CD14-positive monocyte (primary cell): ENCODE data around the gene SNX9. TPM values are rescaled to one million over a fixed set of nuclear protein-coding genes. Genes with fewer than 3 reads are reported as not detected.

ENCODE experiments used
- DNase-seq, 3 donors: peaks; one replicate each; pipeline ENCODE4 v3.0.0-alpha.2; 2011 to 2022
- H2AFZ ChIP-seq: 2 replicates; pipeline ENCODE4 v1.6.0; 2012; ENCODE audit warnings: mild to moderate bottlenecking, low read depth, low read length, inconsistent platforms; ENCODE audit not compliant: insufficient read depth, poor library complexity, severe bottlenecking
- H3K27ac ChIP-seq, 2 donors: 1 replicate in 1 of 2; 2 replicates in 1 of 2; pipeline ENCODE4 v1.5.1; 2012 to 2013; ENCODE audit warnings: low read length in 2 of 2, control low read depth in 1 of 2, inconsistent platforms in 1 of 2, low read depth in 1 of 2, mild to moderate bottlenecking in 1 of 2
- H3K27me3 ChIP-seq, 2 donors: one replicate each; pipeline versions ENCODE4 v1.6.0 to v1.6.1; 2011 to 2013; ENCODE audit warnings: low read length in 2 of 2; ENCODE audit not compliant: control insufficient read depth in 2 of 2, insufficient read depth in 2 of 2
- H3K36me3 ChIP-seq, 2 donors: replicated peaks in 1 of 2; 1 replicate in 1 of 2; 2 replicates in 1 of 2; pipeline versions ENCODE4 v1.5.1 to v1.6.1; 2012 to 2013; ENCODE audit warnings: low read length in 2 of 2, control low read depth in 1 of 2, inconsistent platforms in 1 of 2, mild to moderate bottlenecking in 1 of 2; ENCODE audit not compliant: insufficient read depth in 2 of 2, control insufficient read depth in 1 of 2
- H3K4me1 ChIP-seq, 2 donors: 1 replicate in 1 of 2; 2 replicates in 1 of 2; pipeline versions ENCODE4 v1.5.1 to v1.6.1; 2012 to 2013; ENCODE audit warnings: low read length in 2 of 2, control low read depth in 1 of 2, inconsistent platforms in 1 of 2, mild to moderate bottlenecking in 1 of 2, moderate library complexity in 1 of 2; ENCODE audit not compliant: insufficient read depth in 2 of 2, control insufficient read depth in 1 of 2
- H3K4me2 ChIP-seq: replicated peaks from 2 replicates; pipeline ENCODE3; 2012; ENCODE audit warnings: low read length, moderate library complexity, mild to moderate bottlenecking; ENCODE audit not compliant: poor library complexity, severe bottlenecking; ENCODE audit errors: extremely low read depth
- H3K4me3 ChIP-seq, 3 experiments: fragments of 200-600 bp in 1 of 3; sonication (generic) in 1 of 3; replicated peaks in 1 of 3; 1 replicate in 2 of 3; 2 replicates in 1 of 3; pipeline ENCODE4 v1.5.1; 2011 to 2013; ENCODE audit warnings: low read length in 3 of 3, mild to moderate bottlenecking in 3 of 3, control low read depth in 2 of 3, low read depth in 2 of 3, inconsistent platforms in 1 of 3, moderate library complexity in 1 of 3
- H3K79me2 ChIP-seq: 2 replicates; pipeline ENCODE4 v1.6.0; 2012; ENCODE audit warnings: mild to moderate bottlenecking, control low read depth, inconsistent platforms, low read length, moderate library complexity; ENCODE audit not compliant: insufficient read depth
- H3K9ac ChIP-seq: 2 replicates; pipeline ENCODE4 v1.6.0; 2017; ENCODE audit warnings: low read length, mild to moderate bottlenecking; ENCODE audit not compliant: insufficient read depth, poor library complexity, severe bottlenecking
- H3K9me3 ChIP-seq, 2 donors: replicated peaks in 1 of 2; 1 replicate in 1 of 2; 2 replicates in 1 of 2; pipeline versions ENCODE4 v1.5.1 to v1.6.1; 2012 to 2013; ENCODE audit warnings: low read length in 2 of 2, control low read depth in 1 of 2; ENCODE audit not compliant: control insufficient read depth in 1 of 2, insufficient read depth in 1 of 2
- H4K20me1 ChIP-seq: 2 replicates; pipeline ENCODE4 v1.6.0; 2012; ENCODE audit warnings: mild to moderate bottlenecking, low read length, control low read depth, moderate library complexity; ENCODE audit not compliant: insufficient read depth
- H3K27ac Mint-ChIP-seq, 7 donors: one replicate each; pipeline ENCODE4 v1.8.0; 2020; ENCODE audit warnings: mild to moderate bottlenecking in 7 of 7, mixed read lengths in 7 of 7, moderate library complexity in 6 of 7, inconsistent platforms in 2 of 7
- H3K27me3 Mint-ChIP-seq, 3 donors: one replicate each; pipeline ENCODE4 v1.8.0; 2021 to 2022; ENCODE audit warnings: low read depth in 3 of 3, mild to moderate bottlenecking in 3 of 3, mixed read lengths in 3 of 3, moderate library complexity in 3 of 3, inconsistent platforms in 1 of 3
- H3K36me3 Mint-ChIP-seq, 2 donors: one replicate each; pipeline ENCODE4 v1.8.0; 2020; ENCODE audit warnings: mixed read lengths in 2 of 2, inconsistent platforms in 1 of 2, mild to moderate bottlenecking in 1 of 2
- H3K4me1 Mint-ChIP-seq: one replicate; pipeline ENCODE4 v1.8.0; 2020; ENCODE audit warnings: mild to moderate bottlenecking, mixed read lengths
- H3K4me3 Mint-ChIP-seq, 2 donors: one replicate each; pipeline ENCODE4 v1.8.0; 2020; ENCODE audit warnings: mild to moderate bottlenecking in 2 of 2, mixed read lengths in 2 of 2, moderate library complexity in 1 of 2
- H3K9me3 Mint-ChIP-seq, 7 donors: one replicate each; pipeline ENCODE4 v1.8.0; 2020 to 2022; ENCODE audit warnings: mixed read lengths in 7 of 7, mild to moderate bottlenecking in 6 of 7, moderate library complexity in 6 of 7, inconsistent platforms in 2 of 7
- CTCF ChIP-seq: fragments of 200-600 bp; IDR thresholded peaks from one replicate; pipeline ENCODE4 v1.8.0; 2022; ENCODE audit warnings: antibody characterized with exemption, mild to moderate bottlenecking
- WGBS: methylation state at CpG from one replicate; pipeline ENCODE4 v1.1.5; 2013; ENCODE audit warnings: missing lambda C conversion rate; ENCODE audit not compliant: insufficient coverage; 5-methylcytosine and 5-hydroxymethylcytosine counted together
- intact Hi-C, 2 donors: fragments of 100-400 bp; cut with micrococcal nuclease; formaldehyde crosslinking; loops; one replicate each; pipeline versions ENCODE4 v1.15.0 to v1.15.1; 2023
- polyA plus RNA-seq, 3 donors: library from polyadenylated mRNA; depleted of rRNA in 1 of 3; unstranded in 2 of 3; stranded (reverse) in 1 of 3; fragments of 300-500 nt in 2 of 3; fragments of >200 nt in 1 of 3; fragmentation: Illumina TruSeq in 2 of 3; gene quantifications; 1 replicate in 2 of 3; 2 replicates in 1 of 3; pipeline ENCODE4 v1.2.3, GENCODE V29; 2012 to 2021

SNX9 gene
- polyA plus RNA-seq, 3 donors, result 5.5 to 8.1 (median 7.2) TPM

- Mint-ChIP-seq H3K27me3 (no peaks in the 10 kb centered on the region), H3K4me3 (no peak overlapping the region), H3K36me3 (peaks cover 37 to 50% of the 10 kb centered on the region in 2 donors), H3K27ac (no peak overlapping the region), H3K4me1 (no peaks in the 10 kb centered on the region), H3K9me3 (peaks cover 0 to 3% (median 0%) of the 10 kb centered on the region in 7 donors)
- intact Hi-C loops, result no loop called here
- DNase-seq, result no peak
- no peaks in the 10 kb centered on the region for H3K9me3 ChIP-seq
- TF ChIP-seq CTCF, result no peak
- H3K27me3 ChIP-seq, result no peaks in the 10 kb centered on the region
- H3K4me2 ChIP-seq, result no peak overlapping the region
- no peaks in the 10 kb centered on the region for H4K20me1 ChIP-seq
- 100% methylated on average over 5 of the region's 5 CpGs for WGBS
- no peak overlapping the region for H3K9ac ChIP-seq
- H3K27ac ChIP-seq, result no peak overlapping the region
- H2AFZ ChIP-seq, result no peak overlapping the region
- no peak overlapping the region for H3K4me3 ChIP-seq
- H3K36me3 ChIP-seq, result peaks cover 0 to 28% of the 10 kb centered on the region in 2 donors
- no peaks in the 10 kb centered on the region for H3K4me1 ChIP-seq
- no peaks in the 10 kb centered on the region for H3K79me2 ChIP-seq
Measured at GRCh38 chr6:157911786-157912185, 88.7 kb downstream of the SNX9 start.

GRCh38 chr6:157912326-157912725 lies 89.3 kb downstream of the SNX9 start:
- no peak for TF ChIP-seq CTCF
- H3K9ac ChIP-seq, result no peak overlapping the region
- no peak overlapping the region for H3K27ac ChIP-seq
- H3K36me3 Mint-ChIP-seq, result peaks cover 38 to 46% of the 10 kb centered on the region in 2 donors
- no peaks in the 10 kb centered on the region for H3K9me3 ChIP-seq
- no peak overlapping the region for H3K4me3 ChIP-seq
- H3K4me2 ChIP-seq, result no peak overlapping the region
- no CpG with 5 or more reads among the region's 6 CpGs for WGBS
- H3K27ac Mint-ChIP-seq, result no peak overlapping the region
- H2AFZ ChIP-seq, result no peak overlapping the region
- no peak overlapping the region for H3K4me3 Mint-ChIP-seq
- no peak for DNase-seq
- no peaks in the 10 kb centered on the region for H3K4me1 Mint-ChIP-seq
- no peaks in the 10 kb centered on the region for H3K79me2 ChIP-seq
- H3K36me3 ChIP-seq, result peaks cover 0 to 28% of the 10 kb centered on the region in 2 donors
- H3K4me1 ChIP-seq, result no peaks in the 10 kb centered on the region
- intact Hi-C loops, result no loop called here
- no peaks in the 10 kb centered on the region for H3K27me3 ChIP-seq
- no peaks in the 10 kb centered on the region for H4K20me1 ChIP-seq
- H3K27me3 Mint-ChIP-seq, result no peaks in the 10 kb centered on the region
- peaks cover 0 to 3% (median 0%) of the 10 kb centered on the region in 7 donors for H3K9me3 Mint-ChIP-seq
